Upper lobe of right lung (tissue), 1 donor: Measurements from ENCODE around the gene RNASE1. TPM values are rescaled to one million over a fixed set of nuclear protein-coding genes. Genes with fewer than 3 reads are reported as not detected.
"Not testable (repeated sequence)": the region's sequence is repeated elsewhere in the genome, so short reads cannot be mapped to it uniquely, and the experiment has no call there.

Experiments
- ATAC-seq: fragments of 200-7000 bp; cut with Tn5 transposase; one replicate; pipeline ENCODE4 v1.9.1; 2020; ENCODE audit warnings: mild to moderate bottlenecking, moderate library complexity
- DNase-seq: peaks from one replicate; pipeline ENCODE4 v3.0.0-alpha.2; 2020
- H3K27ac ChIP-seq: fragments of 200-600 bp; one replicate; pipeline ENCODE4 v1.8.0; 2022
- H3K27me3 ChIP-seq: fragments of 200-600 bp; one replicate; pipeline ENCODE4 v1.8.0; 2022; ENCODE audit warnings: mild to moderate bottlenecking
- H3K36me3 ChIP-seq: fragments of 200-600 bp; one replicate; pipeline ENCODE4 v1.8.0; 2022
- H3K4me1 ChIP-seq: fragments of 200-600 bp; one replicate; pipeline ENCODE4 v1.8.0; 2022
- H3K4me3 ChIP-seq: fragments of 200-600 bp; one replicate; pipeline ENCODE4 v1.8.0; 2022; ENCODE audit warnings: mild to moderate bottlenecking
- H3K9me3 ChIP-seq: fragments of 200-600 bp; one replicate; pipeline ENCODE4 v1.8.0; 2022
- intact Hi-C: fragments of 100-400 bp; cut with DNase I; formaldehyde crosslinking; loops from one replicate; pipeline ENCODE4 v1.11.0; 2022
- total RNA-seq: library from RNA; stranded (reverse); fragmentation: NEBNext Ultra II Directional; extraction: Animal tissue kit (Norgen Biotek cat#: 25700); gene quantifications from one replicate; pipeline ENCODE4 v1.2.1, GENCODE V29; 2021
- TF ChIP-seq, protein P1 (sequence below): fragments of 200-600 bp; IDR thresholded peaks from one replicate; pipeline ENCODE4 v1.8.0; 2022; ENCODE audit warnings: antibody characterized with exemption
- donor health status: DM: no; HTN: yes; CAD: no; lungs with severe emphysema.

The RNASE1 gene
- total RNA-seq, 1 donor from 2014 or later = 888 TPM

- H3K36me3 ChIP-seq = no peaks in the 10 kb centered on the region
- H3K9me3 ChIP-seq = no peaks in the 10 kb centered on the region
- DNase-seq (no peak), ATAC-seq (no peak)
- intact Hi-C loops = no loop called here
- H3K4me3 ChIP-seq = no peak overlapping the region
- peaks cover 4% of the 10 kb centered on the region for H3K4me1 ChIP-seq
- no peaks in the 10 kb centered on the region for H3K27me3 ChIP-seq
- H3K27ac ChIP-seq = no peak overlapping the region
- TF ChIP-seq, protein P1, sequence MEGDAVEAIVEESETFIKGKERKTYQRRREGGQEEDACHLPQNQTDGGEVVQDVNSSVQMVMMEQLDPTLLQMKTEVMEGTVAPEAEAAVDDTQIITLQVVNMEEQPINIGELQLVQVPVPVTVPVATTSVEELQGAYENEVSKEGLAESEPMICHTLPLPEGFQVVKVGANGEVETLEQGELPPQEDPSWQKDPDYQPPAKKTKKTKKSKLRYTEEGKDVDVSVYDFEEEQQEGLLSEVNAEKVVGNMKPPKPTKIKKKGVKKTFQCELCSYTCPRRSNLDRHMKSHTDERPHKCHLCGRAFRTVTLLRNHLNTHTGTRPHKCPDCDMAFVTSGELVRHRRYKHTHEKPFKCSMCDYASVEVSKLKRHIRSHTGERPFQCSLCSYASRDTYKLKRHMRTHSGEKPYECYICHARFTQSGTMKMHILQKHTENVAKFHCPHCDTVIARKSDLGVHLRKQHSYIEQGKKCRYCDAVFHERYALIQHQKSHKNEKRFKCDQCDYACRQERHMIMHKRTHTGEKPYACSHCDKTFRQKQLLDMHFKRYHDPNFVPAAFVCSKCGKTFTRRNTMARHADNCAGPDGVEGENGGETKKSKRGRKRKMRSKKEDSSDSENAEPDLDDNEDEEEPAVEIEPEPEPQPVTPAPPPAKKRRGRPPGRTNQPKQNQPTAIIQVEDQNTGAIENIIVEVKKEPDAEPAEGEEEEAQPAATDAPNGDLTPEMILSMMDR = no peak
These were observed 21.2 kb upstream of the RNASE1 start for GRCh38 chr14:20823859-20824258.

GRCh38 chr14:20821521-20822108 lies 19.0 kb upstream of the RNASE1 start:
- H3K4me1 ChIP-seq, H3K27ac ChIP-seq, DNase-seq, intact Hi-C loops, H3K9me3 ChIP-seq, H3K36me3 ChIP-seq, H3K27me3 ChIP-seq, H3K4me3 ChIP-seq: not testable (repeated sequence)
- peak; percentile 86 for ATAC-seq

DNA sequence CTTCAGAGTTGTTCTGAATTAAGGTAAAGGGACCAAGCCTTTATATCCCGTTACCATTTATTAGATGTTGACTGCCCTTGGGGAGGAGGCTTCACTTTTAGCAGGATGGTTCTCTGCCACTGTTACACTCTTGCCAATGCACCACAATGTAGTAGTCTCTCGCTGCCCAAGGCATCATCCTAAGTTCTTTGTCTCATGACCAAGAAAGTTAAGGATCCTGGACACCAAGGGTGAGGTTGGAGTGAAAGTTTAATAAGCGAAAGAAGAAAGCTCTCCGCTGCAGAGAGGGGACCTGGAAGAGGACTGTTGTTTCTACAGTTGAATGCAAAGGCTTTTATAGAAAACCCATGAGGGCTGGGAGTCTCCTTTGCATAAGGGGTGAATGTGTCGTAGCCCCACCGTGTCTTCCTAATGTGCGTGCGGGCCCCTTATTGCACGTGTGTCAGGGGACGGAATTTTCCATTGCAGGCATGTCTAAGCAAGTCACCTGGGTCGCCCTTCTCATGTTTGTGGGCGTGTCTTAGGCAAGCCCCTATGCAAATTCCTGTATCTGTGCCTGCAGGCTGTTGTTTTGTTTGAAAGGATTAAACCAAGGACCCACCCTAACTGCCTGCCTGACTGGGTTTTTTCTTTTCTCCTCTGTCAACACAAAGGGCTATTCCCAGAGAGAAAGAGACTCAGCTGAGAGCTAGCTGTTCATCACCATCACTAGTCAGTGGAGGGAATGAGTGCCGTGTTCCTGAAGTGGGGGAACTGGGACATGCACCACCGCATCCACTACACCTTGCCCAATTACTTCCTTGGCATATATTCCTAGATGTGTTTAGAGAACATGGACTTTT lies 17.6 kb upstream of the RNASE1 start:
- TF ChIP-seq, protein P1 = no peak
- Histone ChIP-seq H3K36me3 (no peaks in the 10 kb centered on the region), H3K4me1 (peaks cover 4% of the 10 kb centered on the region), H3K27me3 (no peaks in the 10 kb centered on the region), H3K9me3 (no peaks in the 10 kb centered on the region), H3K27ac (no peak overlapping the region), H3K4me3 (no peak overlapping the region)
- ATAC-seq (no peak), DNase-seq (no peak)
- intact Hi-C loops = no loop called here

DNA sequence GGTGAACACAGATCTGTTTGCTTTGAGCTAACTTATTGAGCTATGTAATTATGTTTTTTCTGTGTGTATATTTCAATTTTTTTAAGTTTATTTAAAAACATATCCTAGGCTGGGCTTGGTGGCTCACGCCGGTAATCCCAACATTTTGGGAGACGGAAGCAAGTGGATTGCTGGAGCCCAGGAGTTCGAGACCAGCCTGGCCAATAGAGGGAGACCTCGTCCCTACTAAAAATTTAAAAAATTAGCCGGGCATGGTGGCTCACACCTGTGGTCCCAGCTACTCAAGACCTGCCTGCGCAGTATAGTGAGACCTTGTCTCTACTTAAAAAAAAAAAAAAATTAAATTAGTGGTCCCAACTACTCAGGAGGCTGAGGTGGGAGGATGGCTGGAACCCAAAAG lies 16.2 kb upstream of the RNASE1 start:
- Histone ChIP-seq H3K9me3 (no peaks in the 10 kb centered on the region), H3K27ac (no peak overlapping the region), H3K36me3 (no peaks in the 10 kb centered on the region), H3K27me3 (no peaks in the 10 kb centered on the region), H3K4me3 (no peak overlapping the region), H3K4me1 (peaks cover 4% of the 10 kb centered on the region)
- intact Hi-C loops = no loop called here
- ATAC-seq (no peak), DNase-seq (no peak)
- TF ChIP-seq, protein P1 = no peak

DNA sequence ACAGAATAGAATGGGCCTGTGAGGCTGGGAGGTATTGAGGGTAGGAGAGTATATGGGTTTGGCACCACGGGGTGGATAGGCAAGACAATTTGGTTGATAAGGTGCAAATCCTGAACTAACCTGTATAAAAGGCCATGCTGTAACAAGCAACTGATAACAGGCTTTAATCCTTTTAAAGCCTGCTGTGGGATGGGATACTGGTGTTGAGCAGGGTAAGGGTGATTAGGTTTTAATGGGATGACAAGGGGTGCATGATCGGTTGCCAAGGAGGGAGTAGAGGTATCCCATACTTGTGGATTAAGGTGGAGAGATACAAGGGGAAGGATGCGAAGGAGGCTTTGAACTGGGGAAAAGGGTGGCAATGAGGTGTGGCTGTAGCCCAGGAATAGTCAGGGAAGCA lies 13.3 kb upstream of the RNASE1 start:
- not testable (repeated sequence) for ATAC-seq

DNA sequence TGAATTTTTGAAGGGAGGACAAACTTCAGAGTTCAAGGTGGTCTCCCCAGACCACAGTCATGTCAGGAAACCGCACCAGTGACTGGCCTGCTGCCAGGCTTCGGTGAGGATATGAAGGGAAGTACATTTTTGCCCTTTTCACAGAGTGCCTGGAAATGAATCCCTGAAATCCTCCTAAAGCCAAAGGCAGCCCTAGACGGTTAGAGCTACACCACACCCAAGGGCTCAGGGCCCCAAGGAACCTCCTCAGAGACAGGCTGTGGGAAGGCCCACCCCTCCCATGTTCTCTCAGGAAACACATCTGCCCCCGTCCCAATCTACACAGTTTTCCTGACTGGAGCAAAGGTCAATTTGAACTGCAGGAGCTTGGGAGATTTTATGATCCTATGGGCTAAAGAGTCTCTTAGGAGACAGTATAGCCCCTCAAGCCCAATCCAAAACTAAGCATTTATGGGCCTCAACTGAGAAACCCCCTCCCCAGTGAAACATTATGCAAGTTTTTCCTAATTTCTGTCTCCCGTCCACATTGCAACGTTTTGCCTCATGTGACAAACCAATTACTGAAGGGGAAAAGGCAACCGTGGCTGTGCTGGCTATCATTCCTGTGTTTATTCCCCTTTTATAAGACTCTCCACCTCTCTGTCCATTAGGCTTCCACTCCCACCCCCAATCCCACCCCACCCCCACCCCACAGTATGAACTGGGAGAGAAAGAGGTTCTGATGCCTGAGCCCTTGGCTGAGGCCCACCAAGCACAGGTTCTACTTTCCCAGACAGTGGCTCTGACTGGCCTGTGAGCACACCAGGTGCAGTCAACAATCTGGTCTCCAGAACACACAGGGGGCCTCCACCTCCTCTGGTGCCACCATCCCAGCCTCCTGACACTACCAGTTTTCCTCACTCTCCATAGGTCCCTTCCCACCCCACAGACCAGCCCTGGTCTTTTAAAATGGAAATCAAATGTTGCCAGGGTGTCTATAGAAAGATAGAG lies 9.6 kb upstream of the RNASE1 start:
- DNase-seq (no peak), ATAC-seq (peak; percentile 68)
- Histone ChIP-seq H3K4me3 (no peak overlapping the region), H3K27me3 (no peaks in the 10 kb centered on the region), H3K9me3 (no peaks in the 10 kb centered on the region), H3K4me1 (no peaks in the 10 kb centered on the region), H3K36me3 (no peaks in the 10 kb centered on the region), H3K27ac (no peak overlapping the region)
- TF ChIP-seq, protein P1 = no peak
- intact Hi-C loops = no loop called here

More for the DNA sequence above, 13.3 kb upstream of the RNASE1 start:
- intact Hi-C loops, H3K27me3 ChIP-seq, H3K27ac ChIP-seq, DNase-seq, H3K4me3 ChIP-seq, H3K36me3 ChIP-seq, H3K4me1 ChIP-seq, H3K9me3 ChIP-seq: not testable (repeated sequence)
